Neural cell (in vitro differentiated cells): ENCODE measurements around the gene GPR161.

ENCODE experiments used
- EP300 ChIP-seq: fragments of 450-650 bp; conservative IDR thresholded peaks from 2 replicates; pipeline ENCODE4 v1.6.1; 2014; ENCODE audit warnings: antibody characterized with exemption, mild to moderate bottlenecking, moderate library complexity; ENCODE audit not compliant: poor library complexity, severe bottlenecking
- POLR2AphosphoS5 ChIP-seq: IDR thresholded peaks from 2 replicates; pipeline ENCODE4 v1.6.1; 2012
- TF ChIP-seq, protein P1 (sequence below): IDR thresholded peaks from 2 replicates; pipeline ENCODE4 v1.6.1; 2012; ENCODE audit warnings: borderline replicate concordance

DNA sequence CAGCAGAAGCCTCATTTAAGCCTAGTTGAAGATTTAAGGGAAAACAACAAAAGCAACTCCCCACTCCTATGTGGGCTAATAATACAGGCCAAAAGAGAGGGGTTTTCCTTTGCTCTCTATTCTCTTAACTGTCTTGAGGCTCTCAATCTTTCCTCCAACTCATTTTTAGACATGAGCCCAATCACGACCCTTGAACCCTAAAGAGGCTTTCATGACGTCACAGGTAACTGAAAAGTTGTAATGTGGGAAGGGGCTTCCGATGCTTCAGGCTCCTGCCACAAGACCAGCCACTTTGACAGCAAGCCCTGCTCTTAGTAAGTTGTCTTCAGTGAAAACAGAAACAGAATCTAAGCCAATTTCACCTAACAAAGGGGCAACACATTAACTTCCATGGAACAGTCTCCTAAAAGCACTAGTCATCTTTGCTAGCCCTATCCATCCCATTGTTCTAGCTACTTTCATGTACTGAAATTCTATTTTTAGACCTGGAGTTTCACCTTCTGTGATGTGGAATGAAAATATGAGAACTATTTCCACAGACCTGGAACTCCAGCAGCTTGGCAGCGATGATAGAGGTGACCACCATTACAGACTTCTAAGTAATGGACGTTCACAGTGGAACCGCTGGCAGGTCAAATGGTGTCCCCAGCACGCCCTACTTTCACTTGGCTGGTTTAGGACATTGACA, 36.3 kb downstream of the GPR161 start:
- TF ChIP-seq POLR2AphosphoS5 (no peak), EP300 (no peak)
- TF ChIP-seq, protein P1, sequence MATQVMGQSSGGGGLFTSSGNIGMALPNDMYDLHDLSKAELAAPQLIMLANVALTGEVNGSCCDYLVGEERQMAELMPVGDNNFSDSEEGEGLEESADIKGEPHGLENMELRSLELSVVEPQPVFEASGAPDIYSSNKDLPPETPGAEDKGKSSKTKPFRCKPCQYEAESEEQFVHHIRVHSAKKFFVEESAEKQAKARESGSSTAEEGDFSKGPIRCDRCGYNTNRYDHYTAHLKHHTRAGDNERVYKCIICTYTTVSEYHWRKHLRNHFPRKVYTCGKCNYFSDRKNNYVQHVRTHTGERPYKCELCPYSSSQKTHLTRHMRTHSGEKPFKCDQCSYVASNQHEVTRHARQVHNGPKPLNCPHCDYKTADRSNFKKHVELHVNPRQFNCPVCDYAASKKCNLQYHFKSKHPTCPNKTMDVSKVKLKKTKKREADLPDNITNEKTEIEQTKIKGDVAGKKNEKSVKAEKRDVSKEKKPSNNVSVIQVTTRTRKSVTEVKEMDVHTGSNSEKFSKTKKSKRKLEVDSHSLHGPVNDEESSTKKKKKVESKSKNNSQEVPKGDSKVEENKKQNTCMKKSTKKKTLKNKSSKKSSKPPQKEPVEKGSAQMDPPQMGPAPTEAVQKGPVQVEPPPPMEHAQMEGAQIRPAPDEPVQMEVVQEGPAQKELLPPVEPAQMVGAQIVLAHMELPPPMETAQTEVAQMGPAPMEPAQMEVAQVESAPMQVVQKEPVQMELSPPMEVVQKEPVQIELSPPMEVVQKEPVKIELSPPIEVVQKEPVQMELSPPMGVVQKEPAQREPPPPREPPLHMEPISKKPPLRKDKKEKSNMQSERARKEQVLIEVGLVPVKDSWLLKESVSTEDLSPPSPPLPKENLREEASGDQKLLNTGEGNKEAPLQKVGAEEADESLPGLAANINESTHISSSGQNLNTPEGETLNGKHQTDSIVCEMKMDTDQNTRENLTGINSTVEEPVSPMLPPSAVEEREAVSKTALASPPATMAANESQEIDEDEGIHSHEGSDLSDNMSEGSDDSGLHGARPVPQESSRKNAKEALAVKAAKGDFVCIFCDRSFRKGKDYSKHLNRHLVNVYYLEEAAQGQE, result no peak
